ENCODE data around the gene ADCYAP1R1.

ADCYAP1R1 gene

GRCh38 chr7:31102151-31102972 lies 50.3 kb downstream of the ADCYAP1R1 start:
- DNase-seq (ENCODE audit: extremely low spot score, insufficient read length, low read depth): no peak
- FAIRE-seq: no peak

GRCh38 chr7:31102973-31103850 lies 51.1 kb downstream of the ADCYAP1R1 start:
- DNase-seq (ENCODE audit: extremely low spot score, insufficient read length, low read depth) (no peak), FAIRE-seq (no peak)

GRCh38 chr7:31104361-31105255 lies 52.5 kb downstream of the ADCYAP1R1 start:
- FAIRE-seq (no peak), DNase-seq (ENCODE audit: extremely low spot score, insufficient read length, low read depth) (no peak)

GRCh38 chr7:31105256-31105950 lies 53.3 kb downstream of the ADCYAP1R1 start:
- DNase-seq (ENCODE audit: extremely low spot score, insufficient read length, low read depth): no peak

GRCh38 chr7:31106303-31107105 lies 54.4 kb downstream of the ADCYAP1R1 start:
- no peak for FAIRE-seq
- DNase-seq (ENCODE audit: extremely low spot score, insufficient read length, low read depth): no peak

More at GRCh38 chr7:31105256-31105950, 53.3 kb downstream of the ADCYAP1R1 start:
- FAIRE-seq: no peak

- no peak for DNase-seq (ENCODE audit: extremely low spot score, insufficient read length, low read depth)
- FAIRE-seq: no peak
Measured at GRCh38 chr7:31107106-31108090, 55.3 kb downstream of the ADCYAP1R1 start.

- no peak for FAIRE-seq
- DNase-seq (ENCODE audit: extremely low spot score, insufficient read length, low read depth): no peak
Measured at GRCh38 chr7:31108097-31108657, 56.1 kb downstream of the ADCYAP1R1 start.

- FAIRE-seq (no peak), DNase-seq (ENCODE audit: extremely low spot score, insufficient read length, low read depth) (no peak)
Measured at GRCh38 chr7:31109751-31110150, 57.6 kb downstream of the ADCYAP1R1 start.

GRCh38 chr7:31110331-31111108 lies 58.4 kb downstream of the ADCYAP1R1 start:
- FAIRE-seq: no peak

GRCh38 chr7:31111109-31111451 lies 59.0 kb downstream of the ADCYAP1R1 start:
- no peak for DNase-seq (ENCODE audit: extremely low spot score, insufficient read length, low read depth)
- no peak for FAIRE-seq

More at GRCh38 chr7:31110331-31111108, 58.4 kb downstream of the ADCYAP1R1 start:
- no peak for DNase-seq (ENCODE audit: extremely low spot score, insufficient read length, low read depth)

- no peak for DNase-seq (ENCODE audit: extremely low spot score, insufficient read length, low read depth)
- FAIRE-seq: no peak
Measured at GRCh38 chr7:31113660-31114059, 61.6 kb downstream of the ADCYAP1R1 start.

GRCh38 chr7:31114593-31115343 lies 62.7 kb downstream of the ADCYAP1R1 start:
- FAIRE-seq: no peak
- DNase-seq (ENCODE audit: extremely low spot score, insufficient read length, low read depth): no peak

- FAIRE-seq (no peak), DNase-seq (ENCODE audit: extremely low spot score, insufficient read length, low read depth) (no peak)
Measured at GRCh38 chr7:31116615-31117014, 64.5 kb downstream of the ADCYAP1R1 start.

- FAIRE-seq (no peak), DNase-seq (ENCODE audit: extremely low spot score, insufficient read length, low read depth) (no peak)
Measured at GRCh38 chr7:31119249-31119648, 67.1 kb downstream of the ADCYAP1R1 start.

- FAIRE-seq (no peak), DNase-seq (ENCODE audit: extremely low spot score, insufficient read length, low read depth) (no peak)
Measured at GRCh38 chr7:31120800-31121513, 68.8 kb downstream of the ADCYAP1R1 start.
